Ramos (cell line): ENCODE measurements around the gene CD37.

ENCODE experiments used
- in situ Hi-C: fragments of 300-500 bp; cut with MboI; formaldehyde crosslinking; loops from one replicate; pipeline ENCODE4 v1.14.3; 2022; ENCODE audit warnings: low sequenced_read_pairs; ENCODE audit not compliant: unreplicated experiment

CD37 gene

GRCh38 chr19:49343123-49343522 lies 7.9 kb downstream of the CD37 start:
- in situ Hi-C loops, result no loop called here

- in situ Hi-C loops, result no loop called here
Observed at GRCh38 chr19:49344505-49345423, 9.6 kb downstream of the CD37 start.

GRCh38 chr19:49347191-49347590 lies 12.0 kb downstream of the CD37 start:
- in situ Hi-C loops, result no loop called here

- in situ Hi-C loops, result no loop called here
Observed at GRCh38 chr19:49347835-49348234, 12.6 kb downstream of the CD37 start.

- in situ Hi-C loops, result no loop called here
Observed at GRCh38 chr19:49348305-49349189, 13.3 kb downstream of the CD37 start.

GRCh38 chr19:49349567-49349966 lies 14.4 kb downstream of the CD37 start:
- in situ Hi-C loops, result no loop called here

- in situ Hi-C loops, result no loop called here
Observed at GRCh38 chr19:49355909-49356353, 20.7 kb downstream of the CD37 start.

- in situ Hi-C loops, result no loop called here
Observed at GRCh38 chr19:49356382-49356781, 21.2 kb downstream of the CD37 start.

GRCh38 chr19:49357186-49357585 lies 22.0 kb downstream of the CD37 start:
- in situ Hi-C loops, result no loop called here

- in situ Hi-C loops, result no loop called here
Observed at GRCh38 chr19:49359851-49360820, 24.9 kb downstream of the CD37 start.

GRCh38 chr19:49361438-49362047 lies 26.3 kb downstream of the CD37 start:
- in situ Hi-C loops, result no loop called here

- in situ Hi-C loops, result no loop called here
Observed at GRCh38 chr19:49362048-49362928, 27.1 kb downstream of the CD37 start, which contains the start of gene TEAD2. TSS of gene TEAD2 (minus strand) at chr19:49362416. CDS start at chr19:49360075, 2,341 bp downstream.

- in situ Hi-C loops, result no loop called here
Observed at GRCh38 chr19:49362929-49363267, 27.7 kb downstream of the CD37 start.

GRCh38 chr19:49363268-49364082 lies 28.3 kb downstream of the CD37 start, which contains the start of gene DKKL1:
TSS of gene DKKL1 (plus strand) at chr19:49363877. CDS start at chr19:49363999, 122 bp downstream.
- in situ Hi-C loops, result no loop called here

GRCh38 chr19:49364083-49364737 lies 29.0 kb downstream of the CD37 start:
- in situ Hi-C loops, result no loop called here

GRCh38 chr19:49366110-49366509 lies 30.9 kb downstream of the CD37 start:
- in situ Hi-C loops, result no loop called here

- in situ Hi-C loops, result no loop called here
Observed at GRCh38 chr19:49368711-49369358, 33.6 kb downstream of the CD37 start.
